ENCODE results near the gene HYI. TPM values are rescaled to one million over a fixed set of nuclear protein-coding genes. Genes with fewer than 3 reads are reported as not detected.

Gene HYI
- total RNA-seq, 1 donor from 2014 or later, result 47.8 TPM

Small RNA genes lying within 50 kb of the gene (microRNA-seq; reads per million reads assigned to microRNA genes)
- gene MIR6735 (ENCODE audit: unreplicated experiment), result 2.2 reads per million, percentile 32 among the genes with 10 or more reads in this experiment

Other genes with a start within 250 kb of the HYI start
- gene TMEM125, start 183.9 kb downstream of the HYI start, total RNA-seq (ENCODE audit: unreplicated experiment), result 2.7 TPM
- not detected for gene C1orf210, start 168.3 kb downstream of the HYI start, total RNA-seq (ENCODE audit: unreplicated experiment)
- gene TIE1, start 152.9 kb downstream of the HYI start, total RNA-seq (ENCODE audit: unreplicated experiment), result 643 TPM
- 6.2 TPM for gene MPL, start 116.1 kb downstream of the HYI start, total RNA-seq (ENCODE audit: unreplicated experiment)
- 24.3 TPM for gene CDC20, start 95.0 kb downstream of the HYI start, total RNA-seq (ENCODE audit: unreplicated experiment)
- 88.7 TPM for gene ELOVL1, start 85.9 kb downstream of the HYI start, total RNA-seq (ENCODE audit: unreplicated experiment)
- 19.5 TPM for gene MED8, start 64.1 kb downstream of the HYI start, total RNA-seq (ENCODE audit: unreplicated experiment)
- gene SZT2, start 64.0 kb downstream of the HYI start, total RNA-seq (ENCODE audit: unreplicated experiment), result 43.2 TPM
- gene PTPRF, start 77.0 kb upstream of the HYI start, total RNA-seq (ENCODE audit: unreplicated experiment), result 145 TPM
- gene KDM4A, start 196.2 kb upstream of the HYI start, total RNA-seq (ENCODE audit: unreplicated experiment), result 62.5 TPM

Measured in endothelial cell (in vitro differentiated cells).